ENCODE data around the gene OSCP1. TPM values are rescaled to one million over a fixed set of nuclear protein-coding genes. Genes with fewer than 3 reads are reported as not detected.

OSCP1 gene
- total and polyA plus RNA-seq, 2 donors (not counting 1 experiment from before 2014, with no cell fraction given) = 0.16 to 0.94 TPM

- no peaks in the 10 kb centered on the region for H3K4me1 ChIP-seq (ENCODE audit: control insufficient read depth in 2 of 2, insufficient read depth in 2 of 2, low read length in 2 of 2)
- H3K4me2 ChIP-seq (replicated peaks; ENCODE audit: low read depth, low read length, poor library complexity, severe bottlenecking) = no peak overlapping the region
- no peak overlapping the region for H3K4me3 Mint-ChIP-seq
- 91% methylated on average over 3 of the region's 4 CpGs for WGBS (ENCODE audit: insufficient coverage)
- no peaks in the 10 kb centered on the region for H4K20me1 ChIP-seq (ENCODE audit: control insufficient read depth, insufficient read depth, low read length, poor library complexity, severe bottlenecking)
- H3K4me3 ChIP-seq (ENCODE audit: control extremely low read depth in 1 of 5, extremely low read depth in 1 of 5, insufficient read depth in 1 of 5, low read depth in 2 of 5, low read length in 4 of 5) = no peak overlapping the region
- no peaks in the 10 kb centered on the region for H3K79me2 ChIP-seq (ENCODE audit: control insufficient read depth, insufficient read depth, low read length)
- H3K27ac ChIP-seq (ENCODE audit: low read length in 2 of 2) = no peak overlapping the region
- TF ChIP-seq EZH2 (IDR thresholded peaks at IDR 0.05; ENCODE audit: borderline replicate concordance, insufficient read depth, low read depth, low read length, poor library complexity, severe bottlenecking) = no peak
- TF ChIP-seq CTCF (IDR thresholded peaks at IDR 0.05) = no peak
- no peaks in the 10 kb centered on the region for H3K9me3 Mint-ChIP-seq (ENCODE audit: insufficient read depth)
- H3K27ac Mint-ChIP-seq = no peak overlapping the region
- H3K27me3 ChIP-seq (replicated peaks in 1 of 4; ENCODE audit: control extremely low read depth in 1 of 4, control insufficient read depth in 3 of 4, insufficient read depth in 4 of 4, low read length in 3 of 4) = peaks cover 0 to 3% (median 0%) of the 10 kb centered on the region in 4 experiments
- no peaks in the 10 kb centered on the region for H3K36me3 ChIP-seq (replicated peaks in 1 of 2; ENCODE audit: control extremely low read depth in 1 of 2, control insufficient read depth in 1 of 2, extremely low read depth in 1 of 2, insufficient read depth in 2 of 2, low read length in 1 of 2)
- no peak overlapping the region for H3K9ac ChIP-seq (ENCODE audit: low read length)
- no peaks in the 10 kb centered on the region for H3K9me3 ChIP-seq (ENCODE audit: control extremely low read depth in 1 of 3, control insufficient read depth in 2 of 3, insufficient read depth in 1 of 3, low read length in 2 of 3)
- no peaks in the 10 kb centered on the region for H3K27me3 Mint-ChIP-seq
- no peak overlapping the region for H2AFZ ChIP-seq (ENCODE audit: insufficient read depth, low read depth, low read length, poor library complexity, severe bottlenecking)
- ChIA-PET CTCF (no interaction called here), POLR2A (interaction anchor here (0.6 kb wide), 1 partner anchor 23 kb away, joined by 5 read pairs; no protein-coding TSS in a partner anchor)
- H3K4me1 Mint-ChIP-seq = no peaks in the 10 kb centered on the region
- no peak for DNase-seq
- intact Hi-C loops (cut with micrococcal nuclease) = no loop called here
- ATAC-seq (ENCODE audit: low read depth) = no peak
Measured at GRCh38 chr1:36438715-36439114, 11.5 kb downstream of the OSCP1 start.

- ChIA-PET CTCF (no interaction called here), POLR2A (no interaction called here)
- H3K4me1 ChIP-seq (ENCODE audit: control insufficient read depth in 2 of 2, insufficient read depth in 2 of 2, low read length in 2 of 2) = no peaks in the 10 kb centered on the region
- H3K27me3 ChIP-seq (replicated peaks in 1 of 4; ENCODE audit: control extremely low read depth in 1 of 4, control insufficient read depth in 3 of 4, insufficient read depth in 4 of 4, low read length in 3 of 4) = no peaks in the 10 kb centered on the region
- no peak for ATAC-seq (ENCODE audit: low read depth)
- H3K9ac ChIP-seq (ENCODE audit: low read length) = no peak overlapping the region
- TF ChIP-seq CTCF (IDR thresholded peaks at IDR 0.05) = no peak
- H3K4me2 ChIP-seq (replicated peaks; ENCODE audit: low read depth, low read length, poor library complexity, severe bottlenecking) = no peak overlapping the region
- H2AFZ ChIP-seq (ENCODE audit: insufficient read depth, low read depth, low read length, poor library complexity, severe bottlenecking) = no peak overlapping the region
- H3K27ac ChIP-seq (ENCODE audit: low read length in 2 of 2) = no peak overlapping the region
- no peaks in the 10 kb centered on the region for H3K36me3 ChIP-seq (replicated peaks in 1 of 2; ENCODE audit: control extremely low read depth in 1 of 2, control insufficient read depth in 1 of 2, extremely low read depth in 1 of 2, insufficient read depth in 2 of 2, low read length in 1 of 2)
- no peak for DNase-seq
- Mint-ChIP-seq H3K27ac (no peak overlapping the region), H3K4me1 (no peaks in the 10 kb centered on the region), H3K4me3 (no peak overlapping the region), H3K27me3 (no peaks in the 10 kb centered on the region), H3K9me3 (ENCODE audit: insufficient read depth) (no peaks in the 10 kb centered on the region)
- no peaks in the 10 kb centered on the region for H4K20me1 ChIP-seq (ENCODE audit: control insufficient read depth, insufficient read depth, low read length, poor library complexity, severe bottlenecking)
- no peaks in the 10 kb centered on the region for H3K79me2 ChIP-seq (ENCODE audit: control insufficient read depth, insufficient read depth, low read length)
- WGBS (ENCODE audit: insufficient coverage) = no CpG with 5 or more reads among the region's 1 CpG
- H3K4me3 ChIP-seq (ENCODE audit: control extremely low read depth in 1 of 5, extremely low read depth in 1 of 5, insufficient read depth in 1 of 5, low read depth in 2 of 5, low read length in 4 of 5) = no peak overlapping the region
- intact Hi-C loops (cut with micrococcal nuclease) = no loop called here
- H3K9me3 ChIP-seq (ENCODE audit: control extremely low read depth in 1 of 3, control insufficient read depth in 2 of 3, insufficient read depth in 1 of 3, low read length in 2 of 3) = no peaks in the 10 kb centered on the region
Measured at GRCh38 chr1:36436821-36437220, 13.4 kb downstream of the OSCP1 start.
